ENCODE results near the gene TNS2.

GRCh38 chr12:53067993-53068770 is 18.3 kb downstream of the TNS2 start:
- TF ChIP-seq, protein P1, sequence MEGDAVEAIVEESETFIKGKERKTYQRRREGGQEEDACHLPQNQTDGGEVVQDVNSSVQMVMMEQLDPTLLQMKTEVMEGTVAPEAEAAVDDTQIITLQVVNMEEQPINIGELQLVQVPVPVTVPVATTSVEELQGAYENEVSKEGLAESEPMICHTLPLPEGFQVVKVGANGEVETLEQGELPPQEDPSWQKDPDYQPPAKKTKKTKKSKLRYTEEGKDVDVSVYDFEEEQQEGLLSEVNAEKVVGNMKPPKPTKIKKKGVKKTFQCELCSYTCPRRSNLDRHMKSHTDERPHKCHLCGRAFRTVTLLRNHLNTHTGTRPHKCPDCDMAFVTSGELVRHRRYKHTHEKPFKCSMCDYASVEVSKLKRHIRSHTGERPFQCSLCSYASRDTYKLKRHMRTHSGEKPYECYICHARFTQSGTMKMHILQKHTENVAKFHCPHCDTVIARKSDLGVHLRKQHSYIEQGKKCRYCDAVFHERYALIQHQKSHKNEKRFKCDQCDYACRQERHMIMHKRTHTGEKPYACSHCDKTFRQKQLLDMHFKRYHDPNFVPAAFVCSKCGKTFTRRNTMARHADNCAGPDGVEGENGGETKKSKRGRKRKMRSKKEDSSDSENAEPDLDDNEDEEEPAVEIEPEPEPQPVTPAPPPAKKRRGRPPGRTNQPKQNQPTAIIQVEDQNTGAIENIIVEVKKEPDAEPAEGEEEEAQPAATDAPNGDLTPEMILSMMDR (IDR thresholded peaks at IDR 0.05) = no peak
- TF ChIP-seq NFIC (IDR thresholded peaks at IDR 0.05; ENCODE audit: borderline replicate concordance) (no peak), MAX (IDR thresholded peaks at IDR 0.05; ENCODE audit: low read depth) (no peak), TAF1 (IDR thresholded peaks at IDR 0.05; ENCODE audit: borderline replicate concordance, low read depth, low read length) (no peak)
- TF ChIP-seq, protein P2, sequence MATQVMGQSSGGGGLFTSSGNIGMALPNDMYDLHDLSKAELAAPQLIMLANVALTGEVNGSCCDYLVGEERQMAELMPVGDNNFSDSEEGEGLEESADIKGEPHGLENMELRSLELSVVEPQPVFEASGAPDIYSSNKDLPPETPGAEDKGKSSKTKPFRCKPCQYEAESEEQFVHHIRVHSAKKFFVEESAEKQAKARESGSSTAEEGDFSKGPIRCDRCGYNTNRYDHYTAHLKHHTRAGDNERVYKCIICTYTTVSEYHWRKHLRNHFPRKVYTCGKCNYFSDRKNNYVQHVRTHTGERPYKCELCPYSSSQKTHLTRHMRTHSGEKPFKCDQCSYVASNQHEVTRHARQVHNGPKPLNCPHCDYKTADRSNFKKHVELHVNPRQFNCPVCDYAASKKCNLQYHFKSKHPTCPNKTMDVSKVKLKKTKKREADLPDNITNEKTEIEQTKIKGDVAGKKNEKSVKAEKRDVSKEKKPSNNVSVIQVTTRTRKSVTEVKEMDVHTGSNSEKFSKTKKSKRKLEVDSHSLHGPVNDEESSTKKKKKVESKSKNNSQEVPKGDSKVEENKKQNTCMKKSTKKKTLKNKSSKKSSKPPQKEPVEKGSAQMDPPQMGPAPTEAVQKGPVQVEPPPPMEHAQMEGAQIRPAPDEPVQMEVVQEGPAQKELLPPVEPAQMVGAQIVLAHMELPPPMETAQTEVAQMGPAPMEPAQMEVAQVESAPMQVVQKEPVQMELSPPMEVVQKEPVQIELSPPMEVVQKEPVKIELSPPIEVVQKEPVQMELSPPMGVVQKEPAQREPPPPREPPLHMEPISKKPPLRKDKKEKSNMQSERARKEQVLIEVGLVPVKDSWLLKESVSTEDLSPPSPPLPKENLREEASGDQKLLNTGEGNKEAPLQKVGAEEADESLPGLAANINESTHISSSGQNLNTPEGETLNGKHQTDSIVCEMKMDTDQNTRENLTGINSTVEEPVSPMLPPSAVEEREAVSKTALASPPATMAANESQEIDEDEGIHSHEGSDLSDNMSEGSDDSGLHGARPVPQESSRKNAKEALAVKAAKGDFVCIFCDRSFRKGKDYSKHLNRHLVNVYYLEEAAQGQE (IDR thresholded peaks at IDR 0.05; ENCODE audit: low read depth, low read length) = no peak

All from SK-N-SH (cell line).